HepG2 (cell line): ENCODE measurements around the gene CAMK2D.

Experiments used
- EP300 ChIP-seq, 3 experiments: sonication (generic) in 1 of 3; formaldehyde crosslinking in 1 of 3; IDR thresholded peaks; 2 replicates each; pipeline versions ENCODE4 v1.5.1 to v1.6.1; 2011 to 2020; ENCODE audit warnings: low read depth in 2 of 3, low read length in 2 of 3, borderline replicate concordance in 1 of 3, improper control_type of control experiment in 1 of 3, mild to moderate bottlenecking in 1 of 3, missing genetic modification reagents in 1 of 3, moderate library complexity in 1 of 3
- NFE2L2 ChIP-seq: fragments of 150-350 bp; IDR thresholded peaks from 2 replicates; pipeline ENCODE4 v1.6.1; 2014; ENCODE audit warnings: low read length
- YY1 ChIP-seq: IDR thresholded peaks from 2 replicates; pipeline ENCODE4 v1.6.1; 2011; ENCODE audit warnings: low read length, low read depth, moderate library complexity, mild to moderate bottlenecking; ENCODE audit not compliant: insufficient read depth, insufficient replicate concordance
- TF ChIP-seq, protein P1 (sequence below): sonication (generic); formaldehyde crosslinking; IDR thresholded peaks from 2 replicates; pipeline ENCODE4 v1.5.0; 2020; ENCODE audit warnings: mild to moderate bottlenecking, missing genetic modification reagents, moderate library complexity

DNA sequence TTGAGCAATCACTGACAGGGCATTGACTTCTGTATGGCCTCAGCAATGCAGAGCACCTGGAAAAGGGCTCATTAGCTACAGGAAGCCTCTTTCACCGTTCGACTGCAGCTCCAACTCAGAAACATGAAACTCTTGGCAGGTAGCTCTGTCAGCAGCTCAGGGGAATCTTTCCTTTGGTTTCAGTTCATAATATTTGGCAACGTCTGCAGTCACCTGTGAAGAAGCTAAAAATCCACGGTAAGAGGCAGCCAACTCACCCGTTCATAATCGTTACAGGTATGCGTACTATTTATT, 354.9 kb downstream of the CAMK2D start:
- no peak for TF ChIP-seq EP300 (IDR thresholded peaks at IDR 0.05; ENCODE audit: low read depth in 2 of 2, low read length in 2 of 2)
- TF ChIP-seq EP300 (CRISPR knock-in tag; IDR thresholded peaks at IDR 0.05; ENCODE audit: borderline replicate concordance): no peak
- TF ChIP-seq NFE2L2: no peak
- TF ChIP-seq YY1: no peak
- TF ChIP-seq, protein P1, sequence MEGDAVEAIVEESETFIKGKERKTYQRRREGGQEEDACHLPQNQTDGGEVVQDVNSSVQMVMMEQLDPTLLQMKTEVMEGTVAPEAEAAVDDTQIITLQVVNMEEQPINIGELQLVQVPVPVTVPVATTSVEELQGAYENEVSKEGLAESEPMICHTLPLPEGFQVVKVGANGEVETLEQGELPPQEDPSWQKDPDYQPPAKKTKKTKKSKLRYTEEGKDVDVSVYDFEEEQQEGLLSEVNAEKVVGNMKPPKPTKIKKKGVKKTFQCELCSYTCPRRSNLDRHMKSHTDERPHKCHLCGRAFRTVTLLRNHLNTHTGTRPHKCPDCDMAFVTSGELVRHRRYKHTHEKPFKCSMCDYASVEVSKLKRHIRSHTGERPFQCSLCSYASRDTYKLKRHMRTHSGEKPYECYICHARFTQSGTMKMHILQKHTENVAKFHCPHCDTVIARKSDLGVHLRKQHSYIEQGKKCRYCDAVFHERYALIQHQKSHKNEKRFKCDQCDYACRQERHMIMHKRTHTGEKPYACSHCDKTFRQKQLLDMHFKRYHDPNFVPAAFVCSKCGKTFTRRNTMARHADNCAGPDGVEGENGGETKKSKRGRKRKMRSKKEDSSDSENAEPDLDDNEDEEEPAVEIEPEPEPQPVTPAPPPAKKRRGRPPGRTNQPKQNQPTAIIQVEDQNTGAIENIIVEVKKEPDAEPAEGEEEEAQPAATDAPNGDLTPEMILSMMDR (CRISPR knock-in tag): no peak
